HG02885 (cell line): ENCODE results near the gene USP44.
A peak's percentile ranks its signal among the peaks of the same experiment; 100 is the strongest.
"Not testable (repeated sequence)": the region's sequence is repeated elsewhere in the genome, so short reads cannot be mapped to it uniquely, and the experiment has no call there.

Source experiments
- ATAC-seq: cut with Tn5 transposase; IDR thresholded peaks from one replicate; pipeline ENCODE4 v1.9.1; 2021; ENCODE audit warnings: mild to moderate bottlenecking; ENCODE audit not compliant: unreplicated experiment, poor library complexity

USP44 gene

GRCh38 chr12:95513599-95513998 is 37.7 kb downstream of the USP44 start:
- no peak for ATAC-seq

- no peak for ATAC-seq
Measured at GRCh38 chr12:95511977-95512376, 39.3 kb downstream of the USP44 start.

GRCh38 chr12:95509300-95509699 is 42.0 kb downstream of the USP44 start:
- ATAC-seq, result no peak

- no peak for ATAC-seq
Measured at GRCh38 chr12:95506707-95507523, 44.4 kb downstream of the USP44 start.

- no peak for ATAC-seq
Measured at GRCh38 chr12:95505039-95505438, 46.2 kb downstream of the USP44 start.

GRCh38 chr12:95504140-95504539 is 47.1 kb downstream of the USP44 start:
- no peak for ATAC-seq

- ATAC-seq, result no peak
Measured at GRCh38 chr12:95499772-95500171, 51.5 kb downstream of the USP44 start.

GRCh38 chr12:95498968-95499367 is 52.3 kb downstream of the USP44 start:
- ATAC-seq, result no peak

GRCh38 chr12:95497031-95497430 is 54.2 kb downstream of the USP44 start:
- ATAC-seq, result no peak

GRCh38 chr12:95495433-95495832 is 55.8 kb downstream of the USP44 start:
- ATAC-seq, result no peak

GRCh38 chr12:95494888-95495287 is 56.4 kb downstream of the USP44 start:
- no peak for ATAC-seq

- no peak for ATAC-seq
Measured at GRCh38 chr12:95492462-95492861, 58.8 kb downstream of the USP44 start.

GRCh38 chr12:95487024-95487423 is 64.3 kb downstream of the USP44 start:
- ATAC-seq, result no peak

- ATAC-seq, result no peak
Measured at GRCh38 chr12:95484524-95484923, 66.8 kb downstream of the USP44 start.

GRCh38 chr12:95482564-95482963 is 68.7 kb downstream of the USP44 start:
- not testable (repeated sequence) for ATAC-seq

- no peak for ATAC-seq
Measured at GRCh38 chr12:95481888-95482287, 69.4 kb downstream of the USP44 start.

GRCh38 chr12:95481072-95481471 is 70.2 kb downstream of the USP44 start:
- ATAC-seq, result no peak

- ATAC-seq, result no peak
Measured at GRCh38 chr12:95480230-95480629, 71.0 kb downstream of the USP44 start.

- no peak for ATAC-seq
Measured at GRCh38 chr12:95474660-95474958, 76.7 kb downstream of the USP44 start.

- ATAC-seq, result peak; percentile 97
Measured at GRCh38 chr12:95473884-95474659, 77.2 kb downstream of the USP44 start, which contains the start of gene METAP2. Gene METAP2 (plus strand): TSS chr12:95474152. CDS start chr12:95474180, 28 bp downstream.

- peak; percentile 40 for ATAC-seq
Measured at GRCh38 chr12:95473231-95473883, 77.9 kb downstream of the USP44 start.
